WTC11 (cell line): ENCODE results near the gene AP2M1. TPM values are rescaled to one million over a fixed set of nuclear protein-coding genes. Genes with fewer than 3 reads are reported as not detected.

Experiments used
- ATAC-seq: fragments of 200-7000 bp; cut with Tn5 transposase; 2 replicates; pipeline ENCODE4 v1.10.0; 2021; ENCODE audit warnings: mild to moderate bottlenecking, moderate library complexity
- CTCF ChIA-PET: fragments of 300-600 bp; sonication (Branson Sonifier 250); formaldehyde crosslinking; loops from one replicate; lab custom pipeline; 2021; ENCODE audit warnings: antibody characterized with exemption; lab: Charles Lee
- POLR2A ChIA-PET: fragments of 350-600 bp; sonication (Branson Sonifier 250); formaldehyde crosslinking; loops from one replicate; lab custom pipeline; 2021; ENCODE audit warnings: antibody characterized with exemption; lab: Charles Lee
- DNase-seq: peaks from one replicate; pipeline ENCODE4 v3.0.0; 2021; ENCODE audit warnings: low spot score
- H3K27ac Mint-ChIP-seq: 2 replicates; pipeline ENCODE4 v1.8.0; 2021; ENCODE audit warnings: mixed read lengths
- H3K27me3 Mint-ChIP-seq: 2 replicates; pipeline ENCODE4 v1.8.0; 2021; ENCODE audit warnings: low read depth, mild to moderate bottlenecking, moderate library complexity, mixed read lengths
- H3K36me3 Mint-ChIP-seq: 2 replicates; pipeline ENCODE4 v1.8.0; 2021; ENCODE audit warnings: mixed read lengths
- H3K4me1 Mint-ChIP-seq: 2 replicates; pipeline ENCODE4 v1.8.0; 2022; ENCODE audit warnings: mixed read lengths
- H3K4me3 Mint-ChIP-seq: 2 replicates; pipeline ENCODE4 v1.8.0; 2021; ENCODE audit warnings: mild to moderate bottlenecking, moderate library complexity, mixed read lengths
- H3K9me3 Mint-ChIP-seq: 2 replicates; pipeline ENCODE4 v1.8.0; 2021; ENCODE audit warnings: mixed read lengths
- AFF4 ChIP-seq: sonication (generic); formaldehyde crosslinking; IDR thresholded peaks from 2 replicates; pipeline ENCODE4 v1.8.1; 2023; ENCODE audit warnings: mild to moderate bottlenecking, missing genetic modification reagents, borderline replicate concordance
- ARID4B ChIP-seq: sonication (generic); formaldehyde crosslinking; IDR thresholded peaks from 2 replicates; pipeline ENCODE4 v1.8.0; 2023; ENCODE audit warnings: missing genetic modification reagents, mild to moderate bottlenecking, borderline replicate concordance
- ATF6 ChIP-seq: sonication (generic); formaldehyde crosslinking; IDR thresholded peaks from 2 replicates; pipeline ENCODE4 v1.8.1; 2023; ENCODE audit warnings: mild to moderate bottlenecking, missing genetic modification reagents
- CTCF ChIP-seq: fragments of 200-600 bp; IDR thresholded peaks from 2 replicates; pipeline ENCODE4 v1.8.0; 2022; ENCODE audit warnings: antibody characterized with exemption
- GRHL2 ChIP-seq: fragments of 250-450 bp; sonication (Bioruptor Pico); IDR thresholded peaks from 2 replicates; pipeline ENCODE4 v1.8.0; 2022; ENCODE audit warnings: mild to moderate bottlenecking, moderate library complexity; ENCODE audit not compliant: insufficient replicate concordance, severe bottlenecking
- JAZF1 ChIP-seq: fragments of 250-450 bp; sonication (Bioruptor Pico); IDR thresholded peaks from 2 replicates; pipeline ENCODE4 v1.9.0; 2021; ENCODE audit warnings: moderate library complexity, mild to moderate bottlenecking, inconsistent platforms
- TCF7 ChIP-seq: sonication (generic); formaldehyde crosslinking; IDR thresholded peaks from 2 replicates; pipeline ENCODE4 v1.8.0; 2022; ENCODE audit warnings: mild to moderate bottlenecking, low read depth, missing genetic modification reagents, moderate library complexity
- TEAD1 ChIP-seq: sonication (generic); formaldehyde crosslinking; IDR thresholded peaks from 2 replicates; pipeline ENCODE4 v1.8.0; 2022; ENCODE audit warnings: mild to moderate bottlenecking, missing genetic modification reagents
- ZNF121 ChIP-seq: sonication (generic); formaldehyde crosslinking; IDR thresholded peaks from 2 replicates; pipeline ENCODE4 v1.8.0; 2023; ENCODE audit warnings: missing genetic modification reagents
- ZNF219 ChIP-seq: sonication (generic); formaldehyde crosslinking; IDR thresholded peaks from 2 replicates; pipeline ENCODE4 v1.8.0; 2023; ENCODE audit warnings: missing genetic modification reagents, mild to moderate bottlenecking, borderline replicate concordance
- ZNF281 ChIP-seq: sonication (generic); formaldehyde crosslinking; IDR thresholded peaks from 2 replicates; pipeline ENCODE4 v1.8.0; 2023; ENCODE audit warnings: mild to moderate bottlenecking, missing genetic modification reagents
- ZNF416 ChIP-seq: fragments of 250-450 bp; sonication (Bioruptor Pico); IDR thresholded peaks from 2 replicates; pipeline ENCODE4 v1.9.0; 2021; ENCODE audit warnings: mild to moderate bottlenecking, inconsistent platforms
- ZNF532 ChIP-seq: fragments of 250-450 bp; sonication (Bioruptor Pico); IDR thresholded peaks from 2 replicates; pipeline ENCODE4 v1.9.0; 2021; ENCODE audit warnings: mild to moderate bottlenecking, borderline replicate concordance
- total RNA-seq: library from RNA; stranded (reverse); gene quantifications from 3 replicates; pipeline ENCODE4 v1.2.3, GENCODE V29; 2021

AP2M1 gene
- total RNA-seq, 1 experiment from 2014 or later: 399 TPM

GRCh38 chr3:184186184-184186901 lies 11.7 kb downstream of the AP2M1 start, which contains the start of gene ABCF3:
Gene ABCF3, plus strand, starts transcription at chr3:184186199. Its CDS starts 9 bp downstream, at chr3:184186208.
- H3K4me3 Mint-ChIP-seq: peak within 1 kb of the TSS; percentile 98
- no peaks in the 10 kb centered on the region for H3K27me3 Mint-ChIP-seq
- no peak for DNase-seq
- TF ChIP-seq ATF6 (CRISPR knock-in tag) (no peak), ARID4B (peak; percentile 70; the same call in 1 of the 2 replicates), GRHL2 (CRISPR knock-in tag) (no peak), ZNF416 (CRISPR knock-in tag) (0 out of 2 replicates have a peak, but pooled peaks have one; percentile 14), ZNF219 (CRISPR knock-in tag) (peak; percentile 52; the same call in 1 of the 2 replicates), ZNF281 (CRISPR knock-in tag) (no peak)
- no peaks in the 10 kb centered on the region for H3K9me3 Mint-ChIP-seq
- ChIA-PET POLR2A (interaction anchor here (0.6 to 1.4 kb wide), 7 partner anchors 10 to 153 kb away, joined by 3 to 15 read pairs (median 3); partner anchors contain the start of genes AP2M1 and EIF2B5), CTCF (interaction anchor here (0.6 to 1.9 kb wide), 14 partner anchors 12 to 291 kb away, joined by 3 to 17 read pairs (median 4); partner anchors contain the start of gene EEF1AKMT4)
- H3K36me3 Mint-ChIP-seq: peaks cover 67% of the 10 kb centered on the region
- peak; percentile 37 for ATAC-seq
- H3K27ac Mint-ChIP-seq: peak within 1 kb of the TSS; percentile 97
- H3K4me1 Mint-ChIP-seq: peaks cover 23% of the 10 kb centered on the region

GRCh38 chr3:184186902-184187207 lies 12.2 kb downstream of the AP2M1 start:
- no peaks in the 10 kb centered on the region for H3K9me3 Mint-ChIP-seq
- no peaks in the 10 kb centered on the region for H3K27me3 Mint-ChIP-seq
- peaks cover 23% of the 10 kb centered on the region for H3K4me1 Mint-ChIP-seq
- H3K27ac Mint-ChIP-seq: no peak overlapping the region
- CTCF ChIA-PET: interaction anchor here (0.6 to 1.9 kb wide), 5 partner anchors 12 to 76 kb away, joined by 3 to 17 read pairs (median 7); partner anchors contain the start of gene EEF1AKMT4
- POLR2A ChIA-PET: interaction anchor here (1.4 kb wide), 1 partner anchor 54 kb away, joined by 3 read pairs; no protein-coding TSS in a partner anchor
- ATAC-seq (no peak), DNase-seq (no peak)
- H3K4me3 Mint-ChIP-seq: peak overlapping the region; percentile 98
- no peak for TF ChIP-seq TCF7
- TF ChIP-seq AFF4 (CRISPR knock-in tag): no peak
- TF ChIP-seq TEAD1 (CRISPR knock-in tag): no peak
- no peak for TF ChIP-seq ZNF532 (CRISPR knock-in tag)
- TF ChIP-seq CTCF: no peak
- no peak for TF ChIP-seq JAZF1 (CRISPR knock-in tag)
- no peak for TF ChIP-seq ZNF121
- H3K36me3 Mint-ChIP-seq: peaks cover 62% of the 10 kb centered on the region
